Hematopoietic multipotent progenitor cell treated with erythropoietin and hydrocortisone succinate and interleukin-3 and kit ligand, for 6 days (in vitro differentiated cells): ENCODE data around the gene MRGPRG.

Experiments used
- DNase-seq: peaks from one replicate; pipeline ENCODE4 v3.0.0-alpha.2; 2015

The MRGPRG gene

DNA sequence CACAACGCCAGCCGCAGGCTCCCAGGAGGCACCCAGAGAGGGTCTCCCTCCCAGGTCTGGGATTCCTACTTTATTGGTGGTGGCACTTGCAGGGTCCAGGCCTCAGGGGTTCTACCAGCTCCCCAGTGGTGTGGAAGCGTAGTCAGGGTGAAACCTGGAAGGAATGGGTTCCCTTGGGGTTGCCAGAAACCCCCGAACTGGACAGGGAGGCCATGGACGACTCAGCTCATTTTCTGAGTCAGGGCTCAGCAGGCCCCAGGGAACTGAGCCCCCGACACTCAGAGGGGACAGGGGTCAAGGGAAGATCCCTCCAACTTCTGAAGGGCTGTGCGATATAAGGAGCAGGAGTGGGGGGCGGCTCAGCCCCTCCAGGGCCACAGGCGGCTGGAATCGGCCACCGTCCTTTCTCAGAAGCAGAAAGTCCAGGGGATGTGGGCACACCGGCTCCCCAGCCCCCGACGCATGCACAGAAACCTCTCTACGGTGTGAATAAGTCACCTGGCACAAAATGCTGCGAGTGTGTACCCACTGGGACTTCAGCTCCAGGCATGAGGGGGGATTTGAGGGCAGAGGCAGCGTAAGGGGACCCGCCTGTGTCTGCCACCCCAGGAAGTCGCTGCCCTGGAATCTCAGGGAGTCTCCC is 25.1 kb downstream of the MRGPRG start:
- DNase-seq: no peak

DNA sequence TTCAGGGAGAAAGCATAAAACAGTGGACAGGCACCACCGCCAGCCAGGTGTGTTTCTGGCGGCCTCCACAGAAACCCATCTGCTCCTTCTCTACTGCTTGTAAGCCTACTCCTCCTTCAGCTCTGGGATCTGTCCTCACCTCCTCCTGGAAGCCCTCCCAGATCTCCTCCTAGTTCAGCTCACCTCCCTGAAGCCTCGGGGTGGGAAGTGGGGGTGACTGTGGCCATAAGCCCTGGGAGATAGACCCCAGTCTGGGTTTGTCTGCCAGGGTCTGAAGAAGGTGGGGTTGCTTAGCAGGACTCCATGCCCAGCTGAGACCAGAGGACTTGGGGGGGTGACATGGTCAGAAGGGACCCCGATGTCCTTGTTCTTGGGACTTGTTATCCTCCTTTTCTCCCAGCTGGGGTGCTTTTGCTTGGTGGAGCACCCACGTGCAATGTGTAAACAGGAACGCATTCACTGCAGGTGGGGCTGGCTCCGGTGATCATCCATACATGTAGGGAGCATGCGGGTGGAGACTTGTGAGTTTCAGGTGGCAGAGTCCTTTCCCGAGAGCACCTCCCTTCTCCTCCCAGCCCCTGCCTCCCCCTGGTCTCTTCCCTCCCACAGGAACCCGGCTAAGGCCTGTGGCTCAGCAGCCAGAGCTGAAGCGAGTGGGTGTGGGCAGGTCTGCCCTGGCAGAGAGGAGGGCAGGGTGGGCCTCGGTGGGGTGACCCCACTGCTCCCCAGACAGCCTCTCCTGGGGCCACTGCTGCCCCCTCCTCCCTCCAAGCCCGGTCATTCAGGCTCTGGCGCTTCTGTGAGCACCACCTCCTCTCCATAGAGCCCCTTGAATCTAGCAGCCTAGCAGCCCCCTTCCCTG is 25.9 kb downstream of the MRGPRG start:
- DNase-seq: no peak

DNA sequence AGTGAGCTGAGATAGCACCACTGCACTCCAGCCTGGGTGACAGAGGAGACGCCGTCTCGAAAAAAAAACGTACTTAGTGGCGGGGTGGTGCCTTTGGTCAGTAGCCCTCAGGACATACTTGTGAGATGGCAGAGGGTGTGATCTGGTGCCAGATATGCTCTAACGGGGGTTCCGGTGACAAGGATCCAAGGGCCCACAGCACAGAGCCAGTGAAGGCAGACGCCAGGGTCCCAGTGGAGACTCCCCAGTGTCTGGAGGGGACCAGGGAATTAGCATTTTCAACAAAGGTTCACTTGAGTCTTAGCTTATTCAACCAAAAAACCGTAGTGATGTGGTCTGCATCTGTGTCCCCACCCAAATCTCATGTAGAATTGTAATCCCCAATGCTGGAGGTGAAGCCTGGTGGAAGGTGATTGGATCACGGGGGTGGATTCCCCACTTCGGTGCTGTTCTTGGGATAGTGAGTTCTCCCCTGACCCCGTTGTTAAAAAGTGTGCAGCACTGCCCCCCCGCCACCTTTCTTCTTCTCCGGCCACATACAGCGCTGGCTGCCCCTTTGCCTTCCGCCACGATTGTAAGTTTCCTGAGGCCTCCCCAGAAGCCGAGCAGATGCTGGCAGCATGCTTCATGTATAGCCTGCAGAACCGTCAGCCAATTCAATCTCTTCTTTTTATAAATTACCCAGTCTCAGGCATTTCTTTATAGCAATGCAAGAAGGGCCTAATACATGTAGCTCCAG is 26.9 kb downstream of the MRGPRG start:
- DNase-seq: no peak

GRCh38 chr11:3190600-3190999 is 28.0 kb downstream of the MRGPRG start:
- DNase-seq: no peak

GRCh38 chr11:3189886-3190583 is 28.6 kb downstream of the MRGPRG start:
- no peak for DNase-seq

DNA sequence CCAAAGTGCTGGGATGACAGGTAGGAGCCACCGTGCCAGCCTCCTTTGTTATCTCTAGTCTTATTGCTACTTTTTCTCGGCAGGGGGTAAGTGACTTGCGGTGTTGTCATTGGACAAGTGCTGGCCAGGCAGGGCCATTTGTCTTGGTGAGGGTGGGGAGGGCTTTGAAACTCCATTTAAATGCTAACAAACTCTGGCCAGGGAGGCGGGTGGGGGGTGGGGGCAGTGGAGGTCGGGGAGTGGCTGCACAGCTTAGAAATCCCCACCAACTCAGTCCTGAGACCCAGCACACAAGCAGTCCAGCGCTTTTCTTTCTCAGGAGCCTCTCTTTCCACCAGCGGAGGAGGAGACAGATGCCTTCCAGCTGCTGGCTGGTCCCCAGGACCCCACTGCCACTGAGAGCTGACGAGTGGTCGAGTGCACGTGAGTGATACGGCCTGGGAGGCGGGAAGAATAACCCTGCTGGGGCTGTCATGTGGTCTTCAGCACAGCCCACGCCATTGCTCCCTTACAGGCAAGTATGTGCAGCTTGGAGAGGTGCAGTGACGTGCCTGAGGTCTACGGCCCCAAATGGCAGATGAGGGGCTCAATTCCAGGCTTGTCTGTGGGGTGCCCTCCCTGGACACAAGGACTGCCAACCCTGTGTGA is 29.3 kb downstream of the MRGPRG start:
- no peak for DNase-seq

DNA sequence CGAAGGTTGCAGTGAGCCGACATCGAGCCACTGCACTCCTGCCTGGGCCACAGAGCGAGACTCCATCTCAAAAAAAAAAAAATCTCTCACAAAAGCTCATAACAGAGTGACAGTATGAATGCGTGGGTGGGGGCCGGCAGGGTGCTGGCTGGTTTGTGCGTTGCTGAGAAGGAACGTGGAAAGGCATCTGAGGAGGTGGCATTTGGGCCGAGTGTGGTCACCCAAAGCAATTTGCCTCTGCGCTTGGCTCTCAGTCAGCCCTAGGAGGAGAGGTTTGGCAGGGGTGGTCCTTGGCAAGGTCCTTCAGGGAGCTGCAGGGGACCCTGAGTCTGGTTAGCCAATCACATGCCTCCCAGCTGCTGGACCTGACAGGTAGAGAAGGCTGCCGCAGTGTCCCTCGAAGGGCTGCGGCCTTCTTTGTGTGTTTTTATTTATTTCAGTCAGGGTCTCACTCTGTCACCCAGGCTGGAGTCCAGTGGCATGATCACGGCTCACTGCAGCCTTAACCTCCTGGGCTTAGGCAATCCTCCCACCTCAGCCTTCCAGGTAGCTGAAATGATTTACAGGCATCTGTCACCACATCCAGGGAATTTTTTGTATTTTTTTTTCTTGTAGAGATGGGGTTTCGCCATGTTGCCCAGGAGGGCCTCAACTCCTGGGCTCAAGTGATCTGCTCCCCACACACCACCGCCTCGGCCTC is 30.0 kb downstream of the MRGPRG start:
- no peak for DNase-seq

GRCh38 chr11:3186166-3186953 is 32.3 kb downstream of the MRGPRG start:
- DNase-seq: no peak

GRCh38 chr11:3184732-3185347 is 33.8 kb downstream of the MRGPRG start:
- DNase-seq: no peak

- DNase-seq: no peak
Observed at GRCh38 chr11:3183523-3183922, 35.1 kb downstream of the MRGPRG start.

DNA sequence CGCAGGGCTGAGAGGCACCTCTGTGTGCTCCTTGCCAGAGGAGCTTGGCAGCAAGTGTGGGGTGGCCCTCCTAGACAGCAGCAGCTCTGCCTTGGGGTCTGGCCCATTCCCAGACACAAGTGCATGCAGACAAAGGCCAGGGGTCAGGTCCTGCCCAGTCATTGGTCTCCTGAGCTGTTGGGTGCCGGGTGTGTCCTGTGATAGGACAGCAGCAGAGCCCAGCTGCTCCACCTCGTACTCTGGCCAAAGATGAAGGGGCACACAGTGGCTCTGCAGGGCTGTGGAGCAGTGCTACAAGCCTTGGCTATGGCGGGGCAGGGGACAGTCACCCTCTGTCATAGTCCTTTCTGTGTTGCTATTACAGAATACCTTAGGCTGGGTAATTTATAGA is 36.2 kb downstream of the MRGPRG start:
- DNase-seq: no peak

DNA sequence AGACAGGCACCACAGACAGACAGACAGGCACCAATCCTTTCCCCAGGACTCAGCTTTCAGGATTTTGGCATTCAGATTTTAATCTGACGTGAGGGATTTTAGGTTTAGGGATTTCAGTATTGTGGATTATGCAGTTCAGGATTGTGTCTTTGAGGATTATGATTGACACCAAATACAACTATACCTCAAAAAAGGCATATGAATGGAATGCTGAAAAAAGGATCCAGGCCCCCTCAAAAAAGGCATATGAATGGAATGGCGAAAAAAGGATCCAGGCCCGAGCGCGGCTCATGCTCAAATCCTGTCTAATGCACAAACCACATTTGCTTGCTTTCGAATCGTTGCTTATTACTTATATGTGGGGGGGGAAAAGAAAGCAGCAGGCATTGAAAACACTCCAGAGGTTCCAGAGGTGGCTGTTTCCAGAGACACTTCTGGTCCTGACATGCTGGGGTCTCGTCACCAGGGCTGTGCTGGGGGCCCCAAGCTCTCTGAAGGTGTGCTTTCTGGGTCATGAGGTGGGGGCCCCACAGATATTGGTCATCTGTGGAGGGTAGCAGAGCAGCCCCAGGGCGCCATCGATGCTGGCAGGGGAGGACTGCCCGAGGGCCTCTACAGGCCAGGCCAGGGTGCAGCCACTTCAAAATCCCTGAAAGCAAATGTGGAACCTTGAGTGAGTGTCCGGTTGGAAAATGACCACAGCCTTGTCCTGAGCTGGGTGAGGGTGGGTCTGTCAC is 36.7 kb downstream of the MRGPRG start:
- DNase-seq: no peak

DNA sequence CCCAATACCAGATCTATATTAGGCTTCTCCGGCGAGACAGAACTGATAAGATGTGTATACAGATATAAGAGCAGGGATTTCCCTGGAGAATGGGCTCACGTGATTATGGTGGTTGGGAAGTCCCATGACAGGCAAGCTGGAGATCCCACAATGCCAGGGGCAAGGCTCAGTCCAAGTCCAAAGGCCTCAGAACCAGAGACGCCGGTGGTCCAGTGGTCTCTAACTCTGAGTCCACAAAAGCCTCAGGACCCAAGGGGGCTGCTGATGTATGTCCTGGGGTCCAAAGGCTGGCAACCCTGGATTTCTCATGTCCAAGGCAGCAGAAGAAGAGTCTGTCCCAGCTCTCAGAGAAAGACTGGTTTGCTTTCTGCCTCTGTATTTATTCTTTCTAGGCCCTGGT is 37.7 kb downstream of the MRGPRG start:
- no peak for DNase-seq

DNA sequence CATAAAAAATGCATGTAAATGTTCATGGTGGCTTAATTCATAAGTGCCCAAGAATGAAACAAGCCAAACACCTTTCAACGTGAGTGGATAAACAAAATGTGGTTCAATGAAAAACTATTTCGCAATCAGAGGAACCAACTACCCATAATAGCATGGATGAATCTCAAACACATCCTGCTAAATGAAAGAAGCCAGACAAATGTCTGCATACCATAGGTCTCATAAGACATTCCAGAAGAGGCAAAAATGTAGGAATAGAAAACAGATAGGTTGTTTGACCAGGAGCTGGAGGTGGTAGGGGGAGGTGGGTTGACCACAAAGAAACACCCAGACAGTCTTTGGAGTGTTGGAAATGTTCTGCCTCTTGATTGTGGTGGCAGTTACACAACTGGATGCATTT is 40.3 kb downstream of the MRGPRG start:
- DNase-seq: no peak

- no peak for DNase-seq
Observed at GRCh38 chr11:3177931-3178330, 40.7 kb downstream of the MRGPRG start.

GRCh38 chr11:3176487-3176886 is 42.1 kb downstream of the MRGPRG start:
- no peak for DNase-seq

DNA sequence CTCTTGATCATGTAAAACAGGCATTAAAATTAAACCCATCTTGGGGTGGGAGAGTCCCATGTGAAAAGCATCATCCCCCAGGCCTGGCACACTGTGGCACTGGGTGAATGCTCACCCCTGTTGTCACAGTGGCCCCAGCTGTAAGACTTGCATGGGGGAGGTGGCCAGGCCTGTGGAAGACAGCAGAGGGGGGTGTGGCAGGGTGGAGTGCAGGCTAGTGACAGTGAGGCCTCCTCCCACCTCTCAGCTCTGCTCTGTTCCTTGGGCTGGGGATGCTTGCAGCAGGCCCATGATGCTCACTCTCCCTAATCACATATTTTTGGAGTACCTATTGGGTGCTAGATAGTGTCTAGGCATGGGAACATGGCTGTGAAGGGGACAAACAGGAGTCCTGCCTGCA is 43.4 kb downstream of the MRGPRG start:
- no peak for DNase-seq

DNA sequence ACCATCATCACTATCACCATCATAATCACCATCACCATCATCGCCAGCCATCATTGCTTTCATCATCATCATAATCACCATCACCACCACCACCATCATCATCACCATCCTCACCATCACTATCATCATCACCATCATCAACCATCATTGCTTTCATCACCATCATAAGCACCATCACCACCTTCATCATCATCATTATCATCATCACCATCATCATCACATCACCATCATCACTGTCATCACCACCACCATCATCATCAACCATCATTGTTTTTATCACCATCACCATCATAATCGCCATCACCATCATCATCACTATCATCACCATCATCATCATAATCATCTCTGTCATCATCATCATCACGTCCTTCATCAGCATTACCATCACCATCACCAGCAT is 44.2 kb downstream of the MRGPRG start:
- no peak for DNase-seq

DNA sequence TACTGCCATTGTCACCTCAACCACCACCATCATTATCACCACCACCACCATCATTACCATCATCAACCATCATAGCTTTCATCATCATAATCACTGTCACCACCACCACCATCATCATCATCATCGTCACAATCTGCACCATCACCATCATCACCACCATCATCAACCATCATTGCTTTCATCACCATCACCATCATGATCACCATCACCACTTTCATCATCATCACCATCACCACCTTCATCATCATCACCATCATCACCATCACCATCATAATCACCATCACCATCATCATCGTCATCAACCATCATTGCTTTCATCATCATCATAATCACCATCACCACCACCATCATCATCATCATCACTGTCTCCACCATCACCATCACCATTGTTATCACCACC is 44.8 kb downstream of the MRGPRG start:
- DNase-seq: no peak

DNA sequence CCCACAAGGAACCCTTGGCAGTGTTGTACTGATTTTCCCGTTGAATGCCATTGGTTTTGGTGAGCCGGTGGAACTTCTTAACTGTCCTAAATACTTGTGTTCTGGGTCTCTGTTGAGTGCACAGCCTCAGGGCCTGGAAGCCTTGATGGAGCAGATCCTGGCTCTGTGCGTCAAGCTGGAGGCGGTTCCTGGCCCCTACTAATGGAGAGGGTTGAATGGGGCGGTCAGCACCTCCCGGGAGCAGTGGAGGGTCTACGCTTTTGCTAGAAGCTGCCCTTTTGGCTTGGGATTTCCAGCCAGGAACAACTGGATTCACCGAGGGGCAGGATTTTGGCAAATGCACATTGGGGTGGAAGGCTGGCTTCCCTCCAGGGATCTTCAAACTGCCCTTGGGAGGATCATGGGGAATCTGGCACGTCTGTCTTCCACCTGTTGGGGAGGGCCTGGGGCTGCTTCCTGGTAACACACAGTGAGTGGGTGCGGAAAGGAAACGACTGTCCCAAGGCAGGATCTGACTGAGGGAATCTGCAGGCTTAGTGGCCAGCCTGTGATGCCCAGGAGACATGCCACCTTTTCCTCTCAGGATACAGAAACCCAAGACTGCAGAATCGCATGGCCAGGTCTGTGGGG is 46.6 kb downstream of the MRGPRG start:
- DNase-seq: no peak
